ENCODE data around the gene RAMAC.

Gene RAMAC

GRCh38 chr15:82944821-82945220, 41.2 kb upstream of the RAMAC start:
- TF ChIP-seq CTCF (IDR thresholded peaks at IDR 0.05; ENCODE audit: low read depth, low read length, missing control alignments), result no peak
- H3K4me3 ChIP-seq (replicated peaks; ENCODE audit: low read depth, low read length), result no peak overlapping the region
- no peak for DNase-seq (ENCODE audit: extremely low read depth, low read depth)

GRCh38 chr15:82945326-82945725, 40.7 kb upstream of the RAMAC start:
- no peak for TF ChIP-seq CTCF (IDR thresholded peaks at IDR 0.05; ENCODE audit: low read depth, low read length, missing control alignments)
- DNase-seq (ENCODE audit: extremely low read depth, low read depth), result no peak
- no peak overlapping the region for H3K4me3 ChIP-seq (replicated peaks; ENCODE audit: low read depth, low read length)

GRCh38 chr15:82946155-82946701, 39.8 kb upstream of the RAMAC start:
- TF ChIP-seq CTCF (IDR thresholded peaks at IDR 0.05; ENCODE audit: low read depth, low read length, missing control alignments), result no peak
- no peak overlapping the region for H3K4me3 ChIP-seq (replicated peaks; ENCODE audit: low read depth, low read length)
- DNase-seq (ENCODE audit: extremely low read depth, low read depth), result no peak

GRCh38 chr15:82950295-82950694, 35.7 kb upstream of the RAMAC start:
- no peak for DNase-seq (ENCODE audit: extremely low read depth, low read depth)
- no peak overlapping the region for H3K4me3 ChIP-seq (replicated peaks; ENCODE audit: low read depth, low read length)

GRCh38 chr15:82950746-82951370, 35.2 kb upstream of the RAMAC start:
- no peak for DNase-seq (ENCODE audit: extremely low read depth, low read depth)
- H3K4me3 ChIP-seq (replicated peaks; ENCODE audit: low read depth, low read length), result no peak overlapping the region
- no peak for TF ChIP-seq CTCF (IDR thresholded peaks at IDR 0.05; ENCODE audit: low read depth, low read length, missing control alignments)

More at GRCh38 chr15:82950295-82950694, 35.7 kb upstream of the RAMAC start:
- TF ChIP-seq CTCF (IDR thresholded peaks at IDR 0.05; ENCODE audit: low read depth, low read length, missing control alignments), result no peak

GRCh38 chr15:82951472-82952157, 34.4 kb upstream of the RAMAC start:
- no peak for DNase-seq (ENCODE audit: extremely low read depth, low read depth)
- H3K4me3 ChIP-seq (replicated peaks; ENCODE audit: low read depth, low read length), result peak overlapping the region; percentile 15
- TF ChIP-seq CTCF (IDR thresholded peaks at IDR 0.05; ENCODE audit: low read depth, low read length, missing control alignments), result no peak
